HepG2 (cell line): Measurements from ENCODE around the gene TGFB2. TPM values are rescaled to one million over a fixed set of nuclear protein-coding genes. Genes with fewer than 3 reads are reported as not detected.

Source experiments
- ATAC-seq: fragments of 200-7000 bp; cut with Tn5 transposase; 3 replicates; pipeline ENCODE4 v1.9.1; 2020; ENCODE audit warnings: mild to moderate bottlenecking, moderate library complexity
- BruUV-seq: library from RNA; stranded (reverse); fragments of 400-500 nt; replicated peaks from 2 replicates; lab custom pipeline; 2021; lab: Mats Ljungman, UMichigan
- CTCF ChIA-PET: fragments of 300-600 bp; formaldehyde crosslinking; extraction: SDS; loops from one replicate; lab custom pipeline; 2021; ENCODE audit warnings: low total read pairs, inconsistent platforms, low intra/inter-chr PET ratio; lab: Yijun Ruan, JAX
- POLR2A ChIA-PET: fragments of 350-600 bp; sonication (Branson Sonifier 250); formaldehyde crosslinking; loops from one replicate; lab custom pipeline; 2020; ENCODE audit warnings: antibody characterized with exemption, inconsistent platforms; lab: Yijun Ruan, JAX
- DNase-seq: peaks from one replicate; pipeline ENCODE4 v3.0.0-alpha.2; 2015; ENCODE audit warnings: low spot score
- FAIRE-seq: peaks from 3 replicates; lab custom pipeline; 2011; peaks lifted over from hg19 to GRCh38; lab: Jason Lieb, UNC
- H2AFZ ChIP-seq: one replicate; pipeline ENCODE4 v1.6.1; 2011; ENCODE audit warnings: low read length, inconsistent platforms
- H3K27ac ChIP-seq: fragments of 300-600 bp; 3 replicates; pipeline ENCODE4 v1.8.0; 2011; ENCODE audit warnings: mixed run types, mild to moderate bottlenecking, mixed read lengths, low read length, inconsistent platforms; ENCODE audit not compliant: insufficient read depth; ENCODE audit errors: extremely low read length
- H3K27me3 ChIP-seq, 2 experiments: fragments of 200-600 bp in 1 of 2; 2 replicates in 1 of 2; 3 replicates in 1 of 2; pipeline versions ENCODE4 v1.6.0 to v1.8.0; 2011; ENCODE audit warnings: low read length in 2 of 2, mild to moderate bottlenecking in 2 of 2, moderate library complexity in 2 of 2, inconsistent platforms in 1 of 2; ENCODE audit not compliant: insufficient read depth in 2 of 2, control insufficient read depth in 1 of 2
- H3K36me3 ChIP-seq, 2 experiments: fragments of 200-600 bp in 1 of 2; replicated peaks in 1 of 2; 2 replicates in 1 of 2; 3 replicates in 1 of 2; pipeline versions ENCODE4 v1.5.1 to v1.8.0; 2011; ENCODE audit warnings: low read length in 2 of 2, inconsistent platforms in 1 of 2; ENCODE audit not compliant: insufficient read depth in 2 of 2, control insufficient read depth in 1 of 2
- H3K4me1 ChIP-seq: 2 replicates; pipeline ENCODE4 v1.5.1; 2012; ENCODE audit warnings: low read length, inconsistent platforms; ENCODE audit not compliant: insufficient read depth
- H3K4me2 ChIP-seq: 2 replicates; pipeline ENCODE4 v1.6.0; 2011; ENCODE audit warnings: low read depth, low read length, inconsistent platforms
- H3K4me3 ChIP-seq, 3 experiments: fragments of 200-600 bp in 1 of 3; sonication (generic), shearing (Covaris generic) in 1 of 3; replicated peaks in 1 of 3; 2 replicates each; pipeline ENCODE4 v1.5.1; 2011 to 2016; ENCODE audit warnings: low read length in 3 of 3, inconsistent platforms in 2 of 3, low read depth in 2 of 3, mild to moderate bottlenecking in 2 of 3, control low read depth in 1 of 3, mixed read lengths in 1 of 3; ENCODE audit not compliant: insufficient read depth in 1 of 3
- H3K79me2 ChIP-seq: one replicate; pipeline ENCODE4 v1.6.1; 2011; ENCODE audit warnings: low read length, inconsistent platforms; ENCODE audit not compliant: insufficient read depth
- H3K9ac ChIP-seq: 2 replicates; pipeline ENCODE4 v1.6.0; 2011; ENCODE audit warnings: mild to moderate bottlenecking, low read depth, low read length, inconsistent platforms; ENCODE audit not compliant: insufficient read depth
- H3K9me3 ChIP-seq: 2 replicates; pipeline ENCODE4 v1.5.1; 2012; ENCODE audit warnings: mild to moderate bottlenecking, low read length
- H4K20me1 ChIP-seq: 2 replicates; pipeline ENCODE4 v1.6.0; 2011; ENCODE audit warnings: inconsistent platforms, mild to moderate bottlenecking, low read length, moderate library complexity; ENCODE audit not compliant: insufficient read depth
- ADNP ChIP-seq: sonication (generic); formaldehyde crosslinking; IDR thresholded peaks from 2 replicates; pipeline ENCODE4 v1.4.0; 2020; ENCODE audit warnings: missing genetic modification reagents
- GPBP1L1 ChIP-seq: sonication (generic); formaldehyde crosslinking; IDR thresholded peaks from 2 replicates; pipeline ENCODE4 v1.5.0; 2020; ENCODE audit warnings: mild to moderate bottlenecking, missing genetic modification reagents
- HDAC2 ChIP-seq: sonication (generic); formaldehyde crosslinking; IDR thresholded peaks from 2 replicates; pipeline ENCODE4 v1.4.0; 2020; ENCODE audit warnings: missing genetic modification reagents
- PAWR ChIP-seq: sonication (generic); formaldehyde crosslinking; IDR thresholded peaks from 2 replicates; pipeline ENCODE4 v1.4.0; 2020; ENCODE audit warnings: missing genetic modification reagents, mild to moderate bottlenecking, borderline replicate concordance
- POGZ ChIP-seq: sonication (generic); formaldehyde crosslinking; IDR thresholded peaks from 2 replicates; pipeline ENCODE4 v1.4.0; 2020; ENCODE audit warnings: mild to moderate bottlenecking, missing genetic modification reagents
- REST ChIP-seq, 2 experiments: IDR thresholded peaks; 2 replicates each; pipeline ENCODE4 v1.6.1; 2011 to 2012; ENCODE audit warnings: low read length in 2 of 2, borderline replicate concordance in 1 of 2, low read depth in 1 of 2, mild to moderate bottlenecking in 1 of 2, moderate library complexity in 1 of 2
- SATB2 ChIP-seq: sonication (generic); formaldehyde crosslinking; IDR thresholded peaks from 2 replicates; pipeline ENCODE4 v1.5.0; 2020; ENCODE audit warnings: missing genetic modification reagents
- TCF7L2 ChIP-seq: IDR thresholded peaks from 2 replicates; pipeline ENCODE4 v1.6.1; 2011; ENCODE audit warnings: mild to moderate bottlenecking, low read depth, low read length, moderate library complexity
- U2AF2 ChIP-seq: fragments of 200-400 bp; formaldehyde crosslinking; IDR thresholded peaks from 2 replicates; pipeline ENCODE4 v1.6.1; 2017; ENCODE audit warnings: low read depth, mild to moderate bottlenecking, low read length
- ZC3H13 ChIP-seq: sonication (generic); formaldehyde crosslinking; IDR thresholded peaks from 2 replicates; pipeline ENCODE4 v1.8.1; 2023; ENCODE audit warnings: mild to moderate bottlenecking, missing genetic modification reagents, moderate library complexity
- ZNF318 ChIP-seq: sonication (generic); formaldehyde crosslinking; IDR thresholded peaks from 2 replicates; pipeline ENCODE4 v1.4.0; 2020; ENCODE audit warnings: mild to moderate bottlenecking, missing genetic modification reagents
- ZNF678 ChIP-seq: sonication (generic); formaldehyde crosslinking; IDR thresholded peaks from 2 replicates; pipeline ENCODE4 v1.4.0; 2020; ENCODE audit warnings: mild to moderate bottlenecking, missing genetic modification reagents
- ZSCAN21 ChIP-seq: sonication (generic); formaldehyde crosslinking; IDR thresholded peaks from 2 replicates; pipeline ENCODE4 v1.8.0; 2022; ENCODE audit warnings: mild to moderate bottlenecking, missing genetic modification reagents, moderate library complexity, borderline replicate concordance
- WGBS: methylation state at CpG from one replicate; pipeline ENCODE4 v1.1.6; 2017; ENCODE audit warnings: low lambda C conversion rate; 5-methylcytosine and 5-hydroxymethylcytosine counted together
- in situ Hi-C: cut with HindIII; loops from 2 replicates; pipeline ENCODE4 v1.10.0; 2017; ENCODE audit warnings: low pct_unique_long_range_greater_than_20kb; ENCODE audit not compliant: extremely low pct_ligation_motif_present
- intact Hi-C: fragments of 100-400 bp; cut with micrococcal nuclease; formaldehyde crosslinking; loops from one replicate; pipeline ENCODE4 v1.10.0; 2022; ENCODE audit not compliant: unreplicated experiment
- polyA plus RNA-seq, 8 experiments: library from polyadenylated mRNA; depleted of rRNA in 3 of 8; stranded (reverse) in 7 of 8; unstranded in 1 of 8; fragments of >200 nt; fragmentation: Illumina TruSeq in 4 of 8; extraction: Trizol in 4 of 8; gene quantifications; 2 replicates each; pipeline versions ENCODE4 v1.2.1 to v1.2.3, GENCODE V29; 2011 to 2016; ENCODE audit warnings: low read depth in 4 of 8, missing spikeins in 1 of 8, mixed read lengths in 1 of 8; ENCODE audit not compliant: insufficient read depth in 1 of 8
- total RNA-seq, 5 experiments: library from RNA; depleted of rRNA; stranded (reverse); fragments of >200 nt; fragmentation: Illumina TruSeq; extraction: Trizol; gene quantifications; 2 replicates each; pipeline ENCODE4 v1.2.3, GENCODE V29; 2016; ENCODE audit warnings: low read depth in 1 of 5

TGFB2 gene
- total and polyA plus RNA-seq, 2 of the 13 experiments (the other 11 are each of a cell fraction or from before 2014, with no cell fraction given), result 0.07 TPM; not detected in 1

- no peak for ATAC-seq
- BruUV-seq, result no TSS peak
- intact Hi-C loops, result no loop called here
- Histone ChIP-seq H3K36me3 (no peaks in the 10 kb centered on the region), H4K20me1 (no peaks in the 10 kb centered on the region), H3K9me3 (no peaks in the 10 kb centered on the region), H3K27ac (no peak overlapping the region), H3K4me1 (no peaks in the 10 kb centered on the region), H3K4me3 (no peak overlapping the region), H2AFZ (no peak overlapping the region), H3K9ac (no peak overlapping the region), H3K27me3 (no peaks in the 10 kb centered on the region), H3K79me2 (no peaks in the 10 kb centered on the region), H3K4me2 (no peak overlapping the region)
- no peak for DNase-seq
- POLR2A ChIA-PET, result no interaction called here
- CTCF ChIA-PET, result no interaction called here
- no peak for FAIRE-seq
- 100% methylated on average over 1 of the region's 1 CpG for WGBS
- in situ Hi-C loops, result no loop called here
- TF ChIP-seq HDAC2 (no peak), ZSCAN21 (no peak), ZNF318 (CRISPR knock-in tag) (no peak), SATB2 (CRISPR knock-in tag) (no peak), POGZ (CRISPR knock-in tag) (no peak), PAWR (CRISPR knock-in tag) (no peak), ZNF678 (CRISPR knock-in tag) (no peak), TCF7L2 (no peak), U2AF2 (no peak), GPBP1L1 (CRISPR knock-in tag) (no peak), ADNP (CRISPR knock-in tag) (no peak), ZC3H13 (CRISPR knock-in tag) (no peak), REST (IDR thresholded peaks at IDR 0.05; ENCODE audit: borderline replicate concordance in 1 of 2, low read depth in 1 of 2, low read length in 2 of 2) (no peak)
Measured at GRCh38 chr1:218475275-218475674, 130.1 kb downstream of the TGFB2 start.
